ENCODE data around the gene DEAF1.

DNA sequence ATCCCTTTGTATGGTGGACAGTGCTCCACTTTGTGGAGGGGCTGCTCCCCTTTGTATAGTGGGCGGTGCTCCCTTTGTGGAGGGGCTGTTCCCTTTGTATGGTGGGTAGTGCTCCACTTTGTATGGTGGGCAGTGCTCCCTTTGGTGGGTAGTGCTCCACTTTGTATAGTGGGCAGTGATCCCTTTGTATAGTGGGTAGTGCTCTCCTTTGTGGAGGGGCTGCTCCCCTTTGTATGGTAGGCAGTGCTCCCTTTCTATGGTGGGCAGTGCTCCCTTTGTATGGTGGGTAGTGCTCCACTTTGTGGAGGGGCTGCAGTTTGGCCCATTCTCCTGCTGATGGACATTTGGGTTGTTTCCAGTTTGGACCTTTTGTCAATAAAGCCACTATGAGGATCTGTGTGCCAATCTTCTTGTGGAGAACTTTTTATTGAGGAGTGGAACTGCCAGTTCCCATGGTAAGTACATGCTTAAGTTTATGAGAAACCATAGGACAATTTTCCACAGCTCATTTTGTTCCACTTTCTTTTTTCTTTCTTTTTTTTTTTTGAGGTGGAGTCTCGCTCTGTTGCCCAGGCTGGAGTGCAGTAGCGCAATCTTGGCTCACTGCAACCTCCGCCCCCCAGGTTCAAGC, 47.7 kb upstream of the DEAF1 start:
- TF ChIP-seq, protein P1, sequence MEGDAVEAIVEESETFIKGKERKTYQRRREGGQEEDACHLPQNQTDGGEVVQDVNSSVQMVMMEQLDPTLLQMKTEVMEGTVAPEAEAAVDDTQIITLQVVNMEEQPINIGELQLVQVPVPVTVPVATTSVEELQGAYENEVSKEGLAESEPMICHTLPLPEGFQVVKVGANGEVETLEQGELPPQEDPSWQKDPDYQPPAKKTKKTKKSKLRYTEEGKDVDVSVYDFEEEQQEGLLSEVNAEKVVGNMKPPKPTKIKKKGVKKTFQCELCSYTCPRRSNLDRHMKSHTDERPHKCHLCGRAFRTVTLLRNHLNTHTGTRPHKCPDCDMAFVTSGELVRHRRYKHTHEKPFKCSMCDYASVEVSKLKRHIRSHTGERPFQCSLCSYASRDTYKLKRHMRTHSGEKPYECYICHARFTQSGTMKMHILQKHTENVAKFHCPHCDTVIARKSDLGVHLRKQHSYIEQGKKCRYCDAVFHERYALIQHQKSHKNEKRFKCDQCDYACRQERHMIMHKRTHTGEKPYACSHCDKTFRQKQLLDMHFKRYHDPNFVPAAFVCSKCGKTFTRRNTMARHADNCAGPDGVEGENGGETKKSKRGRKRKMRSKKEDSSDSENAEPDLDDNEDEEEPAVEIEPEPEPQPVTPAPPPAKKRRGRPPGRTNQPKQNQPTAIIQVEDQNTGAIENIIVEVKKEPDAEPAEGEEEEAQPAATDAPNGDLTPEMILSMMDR (IDR thresholded peaks at IDR 0.05) = no peak
- TF ChIP-seq POLR2A (IDR thresholded peaks at IDR 0.05) = no peak
